Measurements from ENCODE around the gene ZNF618. TPM values are rescaled to one million over a fixed set of nuclear protein-coding genes. Genes with fewer than 3 reads are reported as not detected.

Gene ZNF618
- polyA plus RNA-seq, 1 of the 3 experiments (the other 2 are of a cell fraction) = 6.2 TPM

GRCh38 chr9:113918697-113919350 lies 42.7 kb downstream of the ZNF618 start:
- no peaks in the 10 kb centered on the region for H3K27me3 ChIP-seq (ENCODE audit: insufficient read depth)
- no peak overlapping the region for H3K4me3 ChIP-seq (ENCODE audit: low read depth in 2 of 2, low read length in 1 of 2)
- H3K9me2 ChIP-seq = no peaks in the 10 kb centered on the region
- DNase-seq = no peak
- no peak overlapping the region; a peak in 1 of 4 replicates for H3K27ac ChIP-seq (ENCODE audit: low read depth in 2 of 2, low read length in 1 of 2)
- no peak for TF ChIP-seq MAX (IDR thresholded peaks at IDR 0.05; ENCODE audit: low read depth)
- TF ChIP-seq RCOR1 (IDR thresholded peaks at IDR 0.05; ENCODE audit: low read length) = no peak
- TF ChIP-seq TAF1 (IDR thresholded peaks at IDR 0.05; ENCODE audit: borderline replicate concordance, low read depth, low read length) = no peak
- TF ChIP-seq IRF3 (IDR thresholded peaks at IDR 0.05; ENCODE audit: low read depth, low read length) = no peak
- no peak for TF ChIP-seq SMC3 (IDR thresholded peaks at IDR 0.05; ENCODE audit: low read depth, low read length)
- no peak for TF ChIP-seq TCF12 (IDR thresholded peaks at IDR 0.05)
- no peak for TF ChIP-seq FOSL2 (IDR thresholded peaks at IDR 0.05; ENCODE audit: borderline replicate concordance, low read depth)
- no peak for TF ChIP-seq EZH2phosphoT487 (IDR thresholded peaks at IDR 0.05; ENCODE audit: borderline replicate concordance, low read depth)
- WGBS (ENCODE audit: low lambda C conversion rate) = 97% methylated on average over 8 of the region's 8 CpGs
- H3K4me2 ChIP-seq = no peak overlapping the region
- H3K79me2 ChIP-seq (ENCODE audit: insufficient read depth) = peaks cover 66% of the 10 kb centered on the region
- H3K36me3 ChIP-seq (replicated peaks in 1 of 2; ENCODE audit: control insufficient read depth in 1 of 2, insufficient read depth in 2 of 2, low read length in 1 of 2) = peaks cover 5 to 6% of the 10 kb centered on the region in 2 experiments
- CTCF ChIA-PET = no interaction called here
- no peaks in the 10 kb centered on the region for H3F3A ChIP-seq (replicated peaks; ENCODE audit: insufficient read depth)
- no peak overlapping the region for H3K9ac ChIP-seq
- H3K9me3 ChIP-seq = no peaks in the 10 kb centered on the region
- peaks cover 0 to 16% of the 10 kb centered on the region in 2 experiments; a peak in 1 of 4 replicates for H3K4me1 ChIP-seq (ENCODE audit: control insufficient read depth in 1 of 2, insufficient read depth in 2 of 2, low read depth in 1 of 2, low read length in 1 of 2)
- H2AFZ ChIP-seq (ENCODE audit: low read depth) = no peak overlapping the region
- POLR2A ChIA-PET = no interaction called here
- peaks cover 30% of the 10 kb centered on the region for H4K20me1 ChIP-seq (ENCODE audit: insufficient read depth)

GRCh38 chr9:113919382-113919781 lies 43.3 kb downstream of the ZNF618 start:
- Histone ChIP-seq H3K4me3 (ENCODE audit: low read depth in 2 of 2, low read length in 1 of 2) (no peak overlapping the region), H3K4me1 (ENCODE audit: control insufficient read depth in 1 of 2, insufficient read depth in 2 of 2, low read depth in 1 of 2, low read length in 1 of 2) (peaks cover 0 to 16% of the 10 kb centered on the region in 2 experiments; a peak in 1 of 4 replicates), H4K20me1 (ENCODE audit: insufficient read depth) (peaks cover 25% of the 10 kb centered on the region), H3K27me3 (ENCODE audit: insufficient read depth) (no peaks in the 10 kb centered on the region), H3K79me2 (ENCODE audit: insufficient read depth) (peaks cover 72% of the 10 kb centered on the region), H3K27ac (ENCODE audit: low read depth in 2 of 2, low read length in 1 of 2) (no peak overlapping the region; a peak in 1 of 4 replicates), H3F3A (replicated peaks; ENCODE audit: insufficient read depth) (no peaks in the 10 kb centered on the region), H3K9me3 (no peaks in the 10 kb centered on the region), H3K9ac (no peak overlapping the region), H2AFZ (ENCODE audit: low read depth) (no peak overlapping the region), H3K9me2 (no peaks in the 10 kb centered on the region), H3K4me2 (no peak overlapping the region), H3K36me3 (replicated peaks in 1 of 2; ENCODE audit: control insufficient read depth in 1 of 2, insufficient read depth in 2 of 2, low read length in 1 of 2) (peaks cover 5 to 6% of the 10 kb centered on the region in 2 experiments)
- CTCF ChIA-PET = no interaction called here
- no peak for TF ChIP-seq MAX (IDR thresholded peaks at IDR 0.05; ENCODE audit: low read depth)
- no peak for TF ChIP-seq RAD21 (IDR thresholded peaks at IDR 0.05; ENCODE audit: low read length)
- TF ChIP-seq TEAD4 (IDR thresholded peaks at IDR 0.05; ENCODE audit: borderline replicate concordance, insufficient read depth) = no peak
- no peak for TF ChIP-seq USF2 (IDR thresholded peaks at IDR 0.05; ENCODE audit: borderline replicate concordance, low read depth, low read length)
- no peak for TF ChIP-seq ZBTB33 (IDR thresholded peaks at IDR 0.05; ENCODE audit: borderline replicate concordance, low read depth)
- no peak for TF ChIP-seq RCOR1 (IDR thresholded peaks at IDR 0.05; ENCODE audit: low read length)
- TF ChIP-seq MXI1 (IDR thresholded peaks at IDR 0.05; ENCODE audit: low read depth, low read length) = no peak
- no peak for TF ChIP-seq POLR2AphosphoS5 (IDR thresholded peaks at IDR 0.05; ENCODE audit: low read depth, low read length)
- TF ChIP-seq RXRA (IDR thresholded peaks at IDR 0.05; ENCODE audit: borderline replicate concordance, low read depth) = no peak
- no peak for TF ChIP-seq TCF12 (IDR thresholded peaks at IDR 0.05)
- no peak for TF ChIP-seq NFIC (IDR thresholded peaks at IDR 0.05; ENCODE audit: borderline replicate concordance)
- TF ChIP-seq FOXJ3 (CRISPR knock-in tag; IDR thresholded peaks at IDR 0.05) = no peak
- 92% methylated on average over 5 of the region's 9 CpGs for WGBS (ENCODE audit: low lambda C conversion rate)
- DNase-seq = no peak
- POLR2A ChIA-PET = no interaction called here
